ENCODE results near the gene PITX3.
"Not testable (repeated sequence)": the region's sequence is repeated elsewhere in the genome, so short reads cannot be mapped to it uniquely, and the experiment has no call there.

Gene PITX3

DNA sequence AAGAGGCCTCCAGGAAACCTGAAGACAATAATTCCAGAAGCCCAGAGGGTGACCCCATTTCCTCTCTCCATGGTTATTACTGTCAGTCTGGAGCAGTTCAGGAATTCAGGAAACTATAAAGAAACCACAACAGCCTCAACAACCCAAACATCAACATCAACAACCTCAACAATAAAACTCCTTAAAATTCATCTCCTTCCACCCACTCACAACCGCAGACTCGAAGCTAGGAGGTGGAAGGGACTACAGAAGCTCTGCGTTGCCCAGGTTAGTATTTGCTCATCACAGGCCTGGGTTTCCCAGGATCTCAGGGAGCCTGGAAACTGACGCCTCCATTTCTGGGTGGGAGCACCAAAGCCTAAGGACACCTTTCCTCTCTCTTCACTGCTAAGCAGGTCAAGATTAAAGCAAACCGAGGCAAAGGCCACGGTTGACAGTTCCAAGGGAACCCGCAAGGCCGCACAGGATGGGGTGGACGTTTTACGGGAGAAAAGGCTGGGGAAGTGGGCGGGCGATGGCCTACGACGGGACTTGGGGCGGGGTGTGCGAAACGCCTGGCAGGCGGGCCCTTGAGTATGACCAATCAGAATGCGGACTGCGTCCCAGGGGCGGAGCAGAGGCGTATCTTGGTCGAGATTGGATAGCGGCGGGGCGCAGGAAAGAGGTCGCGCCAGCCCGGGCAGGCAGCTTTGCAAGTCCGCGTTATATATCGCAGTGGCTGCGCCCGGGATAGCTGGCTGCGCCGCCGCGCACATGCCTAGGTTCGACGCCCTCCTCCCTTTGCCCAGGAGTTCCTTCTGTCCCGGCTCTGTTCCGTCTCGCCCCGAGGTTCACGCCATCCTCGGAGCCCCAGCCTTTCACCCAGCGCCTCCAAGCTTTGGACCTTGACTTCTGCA lies 15.4 kb downstream of the PITX3 start, which contains the start of gene ELOVL3:
Gene ELOVL3 (plus strand): TSS at position 654 of the 896 bp plus-strand sequence. CDS start 250 bp downstream, outside the sequence.
- peak; percentile 96 for DNase-seq

DNA sequence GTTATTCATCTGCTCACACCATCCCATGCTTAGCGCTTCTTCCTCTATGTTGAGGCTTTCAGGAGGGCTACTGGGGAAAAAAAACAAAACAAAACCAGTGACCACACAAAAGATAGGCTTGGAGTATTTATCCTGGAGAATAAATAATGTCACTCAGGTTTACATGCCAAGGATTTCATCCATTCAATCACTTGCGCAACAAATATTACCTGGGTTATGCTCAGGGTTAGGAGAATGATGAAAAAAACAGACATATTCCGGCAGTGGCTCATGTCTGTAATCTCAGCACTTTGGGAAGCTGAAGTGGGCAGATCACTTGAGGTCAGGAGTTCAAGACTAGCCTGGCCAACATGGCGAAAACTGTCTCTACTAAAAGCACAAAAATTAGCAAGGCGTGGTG lies 18.5 kb downstream of the PITX3 start:
- DNase-seq, result no peak

DNA sequence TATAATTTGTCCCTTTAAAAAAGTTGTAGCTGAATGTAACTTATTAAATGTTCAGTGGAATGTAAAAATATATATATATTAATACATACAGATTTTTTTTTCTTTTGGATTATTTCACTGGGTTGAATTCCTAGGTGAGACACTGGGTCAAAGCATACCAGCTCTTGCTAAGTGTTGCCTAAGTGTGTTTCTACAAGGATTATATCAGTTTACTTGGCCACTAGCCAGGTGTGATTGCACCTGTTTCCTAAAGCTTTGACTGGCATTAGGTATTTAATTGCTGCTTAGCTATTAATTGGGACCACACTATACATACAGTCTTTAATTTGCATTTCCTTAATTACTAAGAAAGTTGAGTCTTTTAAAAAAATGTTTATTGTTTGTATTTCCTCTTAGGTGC lies 20.7 kb downstream of the PITX3 start:
- no peak for DNase-seq

GRCh38 chr10:102219370-102219769 lies 21.9 kb downstream of the PITX3 start:
- DNase-seq, result no peak

DNA sequence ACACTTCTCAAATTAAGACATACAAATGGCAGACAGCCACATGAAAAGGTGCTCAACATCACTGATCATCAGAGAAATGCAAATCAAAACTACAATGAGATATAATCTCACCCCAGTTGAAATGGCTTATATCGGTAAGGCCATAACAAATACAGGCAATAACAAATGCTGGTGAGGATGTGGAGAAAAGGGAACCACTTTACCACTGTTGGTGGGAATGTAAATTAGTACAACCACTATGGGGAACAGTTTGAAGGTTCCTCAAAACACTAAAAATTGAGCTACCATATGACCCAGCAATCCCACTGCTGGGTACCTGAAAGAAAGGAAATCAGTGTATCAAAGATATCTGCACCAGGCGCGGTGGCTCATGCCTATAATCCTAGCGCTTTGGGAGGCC lies 27.7 kb downstream of the PITX3 start:
- DNase-seq, result not testable (repeated sequence)

DNA sequence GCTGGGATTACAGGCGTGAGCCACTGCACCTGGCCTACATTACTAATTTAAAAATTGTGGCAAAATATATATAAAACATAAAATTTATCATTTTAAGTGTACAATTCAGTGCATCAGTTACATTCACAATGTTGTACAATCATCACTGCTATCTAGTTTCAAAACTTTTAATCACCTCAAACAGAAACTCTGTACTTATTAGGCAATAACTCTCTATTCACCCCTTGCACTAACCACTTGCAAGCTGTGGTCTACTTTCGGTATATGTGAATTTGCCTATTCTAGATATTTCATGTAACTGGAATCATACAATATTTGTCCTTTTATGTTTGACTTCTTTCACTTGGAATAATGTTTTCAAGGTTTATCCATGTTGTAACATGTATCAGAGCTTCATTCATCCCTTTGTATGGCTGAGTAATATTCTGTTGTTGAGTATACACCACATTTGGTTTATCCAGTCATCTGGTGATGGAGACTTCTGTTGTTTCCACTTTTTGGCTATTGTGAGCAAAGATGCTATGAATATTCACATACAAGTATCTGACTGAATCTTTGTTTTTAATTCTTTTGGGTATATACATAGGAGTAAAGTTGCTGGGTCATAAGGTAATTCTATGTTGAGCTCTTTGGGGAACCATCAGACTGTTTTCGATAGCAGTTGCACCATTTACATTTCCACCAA lies 29.6 kb downstream of the PITX3 start:
- DNase-seq, result no peak

DNA sequence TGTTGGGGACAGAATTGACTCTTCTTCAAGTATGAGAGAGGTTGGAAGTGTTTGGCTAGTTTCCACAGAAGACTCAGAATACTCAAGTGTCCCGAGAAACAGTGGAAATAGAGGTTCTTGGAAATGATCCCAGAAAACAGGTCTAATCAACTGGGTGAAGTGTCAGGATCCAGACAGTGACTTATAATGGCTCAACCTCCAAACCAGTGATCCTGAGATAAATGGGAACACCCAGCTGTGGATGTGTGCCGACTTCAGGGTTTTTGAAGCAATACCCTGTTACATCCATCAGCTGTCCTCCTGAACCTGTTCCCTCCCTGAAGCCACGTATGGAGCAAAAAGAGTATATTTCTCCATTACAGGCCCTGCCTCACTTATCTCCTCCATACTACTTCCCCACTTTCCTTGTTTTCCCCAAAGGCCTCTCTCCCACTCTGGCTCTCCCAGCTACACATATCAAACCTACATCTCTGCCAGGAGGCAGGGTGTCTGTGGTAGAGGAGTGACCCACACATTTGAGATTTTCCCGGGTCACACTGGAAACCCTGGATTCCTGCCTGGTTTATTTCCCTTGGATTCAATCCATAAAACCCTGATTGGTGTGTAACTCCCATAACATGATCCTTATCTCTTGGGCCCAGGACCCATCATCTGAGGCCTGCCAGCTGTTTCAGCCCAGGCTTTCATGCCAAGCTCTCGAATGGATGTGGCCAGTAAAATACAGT lies 32.8 kb downstream of the PITX3 start:
- no peak for DNase-seq

GRCh38 chr10:102202386-102202785 lies 38.9 kb downstream of the PITX3 start:
- DNase-seq, result no peak

DNA sequence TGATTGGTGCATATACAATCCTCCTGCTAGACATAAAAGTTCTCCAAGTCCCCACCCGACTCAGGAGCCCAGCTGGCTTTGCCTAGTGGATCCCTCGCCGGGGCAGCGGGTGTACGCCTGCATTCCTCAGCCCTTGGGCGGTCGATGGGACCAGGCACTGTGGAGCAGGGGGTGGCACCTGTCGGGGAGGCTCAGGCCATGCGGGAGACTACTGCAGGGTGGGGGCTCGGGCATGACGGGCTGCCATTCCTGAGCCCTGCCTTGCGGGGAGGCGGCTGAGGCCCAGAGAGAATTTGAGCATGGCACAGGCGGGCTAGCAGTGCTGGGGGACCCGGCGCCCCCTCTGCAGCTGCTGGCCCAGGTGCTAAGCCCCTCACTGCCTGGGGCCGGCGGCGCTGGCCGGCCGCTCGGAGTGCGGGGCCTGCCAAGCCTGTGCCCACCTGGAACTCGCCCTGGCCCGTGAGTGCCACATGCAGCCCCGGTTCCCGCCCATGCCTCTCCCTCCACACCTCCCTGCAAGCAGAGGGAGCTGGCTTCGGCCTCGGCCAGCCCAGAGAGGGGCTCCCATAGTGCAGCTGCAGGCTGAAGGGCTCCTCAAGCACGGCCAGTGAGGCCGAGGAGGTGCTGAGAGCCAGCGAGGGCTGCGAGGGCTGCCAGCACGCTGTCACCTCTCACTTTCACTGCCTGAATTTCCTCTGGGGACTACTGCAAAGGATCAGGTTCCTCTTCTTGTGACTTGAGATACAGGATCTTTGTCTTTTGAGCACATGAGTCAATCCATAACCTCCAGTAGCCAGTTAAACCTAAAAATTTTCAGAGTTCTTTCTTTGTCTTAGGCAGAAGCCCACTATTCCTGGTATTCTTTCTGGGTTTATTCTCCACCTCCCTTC lies 40.3 kb downstream of the PITX3 start:
- no peak for DNase-seq

DNA sequence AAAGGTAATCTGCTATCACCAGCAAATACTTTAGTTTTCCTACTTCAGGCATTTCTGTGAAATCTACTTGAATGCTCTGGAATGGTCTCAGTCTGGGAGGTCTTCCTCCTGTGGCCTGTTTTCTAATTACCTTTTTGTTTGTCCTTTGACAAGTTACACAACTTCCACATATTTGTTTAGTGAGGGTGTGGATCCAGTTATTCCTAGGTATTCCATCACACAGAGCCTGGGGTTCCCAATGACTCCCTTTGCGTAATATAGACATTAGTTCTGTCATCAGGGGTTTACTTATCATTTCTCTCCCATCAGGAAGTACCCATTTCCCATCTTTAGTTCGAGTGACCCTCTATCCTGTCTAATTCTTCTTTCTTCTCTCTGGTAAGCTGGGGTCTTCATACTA lies 43.3 kb downstream of the PITX3 start:
- no peak for DNase-seq

DNA sequence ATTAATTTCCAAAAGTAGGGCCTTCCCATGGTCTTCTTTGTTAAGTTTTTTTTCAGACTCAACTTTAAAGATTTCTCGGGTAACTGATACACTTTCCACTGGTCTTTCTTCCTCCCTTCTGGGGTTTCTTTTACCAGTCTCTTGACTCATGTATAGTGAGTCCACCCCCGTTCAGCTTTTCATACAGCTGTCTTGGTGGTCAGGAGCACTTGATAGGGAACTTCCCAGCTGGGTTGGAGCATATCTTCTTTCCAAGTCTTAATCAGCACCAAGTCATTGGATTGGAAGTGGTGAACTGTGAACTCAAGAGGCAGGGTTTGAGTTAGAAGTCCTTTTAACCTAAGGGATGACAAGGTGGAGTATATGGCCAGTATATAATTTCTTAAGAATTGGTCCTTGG lies 44.4 kb downstream of the PITX3 start:
- DNase-seq, result no peak

DNA sequence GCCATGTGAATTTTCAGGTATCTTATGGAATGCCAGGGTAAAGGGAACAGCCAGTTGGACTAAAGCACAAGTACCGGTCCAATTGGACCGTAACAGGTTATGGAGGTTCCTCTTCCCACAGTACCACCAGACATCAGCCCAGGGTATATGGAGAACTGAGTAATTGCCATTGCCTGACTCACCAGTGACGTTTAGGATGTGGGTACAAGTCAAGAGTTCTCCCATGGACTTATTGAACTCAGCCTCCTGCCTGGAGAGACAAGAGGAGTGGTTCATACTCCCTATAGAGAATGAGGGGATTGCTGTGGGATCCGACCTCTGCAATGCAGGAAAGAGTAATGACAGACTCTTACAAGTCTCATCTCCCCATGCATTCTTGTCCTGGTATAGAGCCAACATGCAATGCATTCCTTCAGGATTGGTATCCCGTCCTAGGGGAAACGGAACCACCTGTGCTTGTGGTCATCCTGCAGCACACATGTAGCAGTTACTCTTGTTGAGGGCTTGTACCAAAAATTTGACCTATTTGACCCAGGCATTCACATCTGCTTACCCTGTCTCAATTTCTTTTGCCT lies 45.9 kb downstream of the PITX3 start:
- DNase-seq, result no peak

- DNase-seq, result no peak
Observed at GRCh38 chr10:102191956-102192355, 49.4 kb downstream of the PITX3 start.

DNA sequence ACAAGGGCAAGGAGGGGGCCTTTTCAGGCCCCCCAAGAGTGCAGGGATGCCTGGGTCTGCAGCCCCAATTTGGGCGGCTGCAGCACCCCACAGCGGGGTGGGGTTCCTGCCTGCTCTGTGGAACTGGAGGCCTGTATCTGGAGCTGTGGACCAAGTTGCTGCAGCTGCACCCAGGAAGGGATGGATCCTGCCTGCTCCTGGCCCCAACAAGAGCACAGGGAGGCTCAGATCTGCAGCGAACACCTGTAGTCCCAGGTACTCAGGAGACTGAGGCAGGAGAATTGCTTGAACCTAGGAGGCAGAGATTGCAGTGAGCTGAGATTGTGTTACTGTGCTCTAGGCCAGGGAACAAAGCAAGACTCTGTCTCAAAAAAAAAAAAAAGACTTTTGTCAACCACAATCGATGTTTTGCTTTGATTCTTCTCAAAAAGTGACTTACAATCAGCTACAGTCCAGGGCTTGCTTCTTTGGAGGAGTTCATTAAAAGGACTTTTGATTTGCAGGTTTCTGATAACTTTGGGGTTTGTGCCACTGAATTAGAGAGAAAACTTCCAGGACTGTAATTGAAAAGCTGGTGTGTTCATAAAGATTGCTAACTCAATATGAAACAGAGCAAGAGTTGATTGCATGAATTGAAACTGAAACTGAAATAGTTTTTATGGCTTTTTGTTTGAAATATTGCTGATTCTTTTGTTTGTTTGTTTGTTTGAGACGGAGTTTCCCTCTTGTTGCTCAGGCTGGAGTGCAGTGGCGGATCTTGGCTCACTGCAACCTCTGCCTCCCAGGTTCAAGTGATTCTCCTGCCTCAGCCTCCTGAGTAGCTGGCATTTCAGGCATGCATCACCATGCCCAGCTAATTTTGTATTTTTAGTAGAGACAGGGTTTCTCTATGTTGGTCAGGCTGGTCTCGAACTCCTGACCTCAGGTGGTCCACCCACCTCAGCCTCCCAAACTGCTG lies 52.1 kb downstream of the PITX3 start:
- DNase-seq, result not testable (repeated sequence)

- no peak for DNase-seq
Observed at GRCh38 chr10:102188298-102188940, 52.9 kb downstream of the PITX3 start.

DNA sequence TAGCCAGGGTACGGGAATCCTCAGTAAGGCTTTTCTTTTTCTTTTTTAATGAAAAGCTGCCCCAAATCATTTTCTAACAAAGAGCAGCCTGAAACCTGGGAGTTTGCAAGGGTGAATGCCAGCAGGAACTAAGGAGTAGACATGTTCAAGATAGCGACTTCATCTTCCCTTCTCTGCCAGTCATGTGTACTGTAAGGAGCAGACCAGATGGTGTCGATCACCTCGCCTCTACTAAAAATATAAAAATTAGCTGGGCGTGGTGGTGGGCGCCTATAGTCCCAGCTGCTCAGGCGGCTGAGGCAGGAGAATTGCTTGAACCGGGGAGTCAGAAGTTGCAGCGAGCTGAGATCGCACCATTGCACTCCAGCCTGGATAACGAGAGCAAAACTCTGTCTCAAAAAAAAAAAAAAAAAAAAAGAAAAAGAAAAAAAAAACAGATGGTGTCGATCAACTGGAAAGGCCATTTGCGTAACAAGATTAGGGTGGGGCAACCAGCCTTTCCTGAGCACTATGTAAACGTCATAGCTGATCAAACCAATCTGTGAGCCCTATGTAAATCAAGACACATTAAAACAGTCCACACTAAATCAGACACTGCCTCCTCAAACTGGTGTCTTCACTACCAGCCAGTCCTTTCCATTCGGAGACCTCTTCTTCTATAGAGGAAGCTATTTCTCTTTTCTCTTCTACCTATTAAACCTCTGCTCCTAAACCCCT lies 55.3 kb downstream of the PITX3 start:
- no peak for DNase-seq

DNA sequence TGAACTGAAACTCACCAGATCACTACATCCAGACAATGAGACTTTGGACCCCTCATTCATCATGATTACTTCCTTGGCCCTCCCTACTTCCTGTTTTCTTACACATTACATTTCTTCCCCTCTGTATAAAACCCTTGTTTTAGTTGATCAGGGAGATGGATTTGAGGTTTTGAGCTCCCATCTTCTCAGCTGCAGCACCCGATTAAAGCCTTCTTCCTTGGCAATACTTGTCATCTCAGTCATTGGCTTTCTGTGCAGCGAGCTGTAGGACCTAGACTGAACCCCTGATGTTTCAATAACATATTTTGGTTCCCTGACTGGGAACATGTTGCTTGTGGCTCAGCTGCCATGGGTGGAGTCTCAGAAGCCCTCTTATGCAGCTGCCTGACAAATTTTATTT lies 56.0 kb downstream of the PITX3 start:
- DNase-seq, result no peak

GRCh38 chr10:102184606-102185005 lies 56.7 kb downstream of the PITX3 start:
- DNase-seq, result no peak
